GM12878 (cell line): ENCODE data around the gene EHBP1L1. TPM values are rescaled to one million over a fixed set of nuclear protein-coding genes. Genes with fewer than 3 reads are reported as not detected.

Experiments
- HDAC2 ChIP-seq: fragments of 200-600 bp; sonication (generic); IDR thresholded peaks from 2 replicates; pipeline ENCODE4 v1.6.1; 2017
- KAT2A ChIP-seq: conservative IDR thresholded peaks from 2 replicates; pipeline ENCODE4 v1.6.1; 2011; ENCODE audit warnings: low read depth, low read length; ENCODE audit not compliant: control insufficient read depth
- MTA3 ChIP-seq: IDR thresholded peaks from 2 replicates; pipeline ENCODE4 v1.6.1; 2012; ENCODE audit warnings: low read length, inconsistent platforms, borderline replicate concordance
- MXI1 ChIP-seq: fragments of 150-350 bp; IDR thresholded peaks from 2 replicates; pipeline ENCODE4 v1.6.1; 2011; ENCODE audit warnings: low read depth, mild to moderate bottlenecking, inconsistent platforms, low read length, improper control_type of control experiment
- PML ChIP-seq: IDR thresholded peaks from 2 replicates; pipeline ENCODE4 v1.6.1; 2012; ENCODE audit warnings: low read length, inconsistent platforms
- RBBP5 ChIP-seq: fragments of 200-600 bp; sonication (generic); conservative IDR thresholded peaks from 2 replicates; pipeline ENCODE4 v1.6.1; 2016
- SMAD1 ChIP-seq: fragments of 450-650 bp; IDR thresholded peaks from 2 replicates; pipeline ENCODE4 v1.6.1; 2018; ENCODE audit warnings: mild to moderate bottlenecking, low read depth; ENCODE audit not compliant: partially characterized antibody
- polyA plus RNA-seq, 11 experiments: library from polyadenylated mRNA; depleted of rRNA in 4 of 11; unstranded in 6 of 11; stranded (reverse) in 5 of 11; fragments of >200 nt; fragmentation: Nextera tagmentation in 4 of 11; fragmentation: Illumina TruSeq in 1 of 11; extraction: Ambion mirVana in 4 of 11; extraction: Trizol in 1 of 11; gene quantifications; 1 replicate in 1 of 11; 2 replicates in 10 of 11; pipeline versions ENCODE4 v1.2.1 to v1.2.3, GENCODE V29; 2011 to 2016; ENCODE audit warnings: inconsistent platforms in 2 of 11, missing spikeins in 2 of 11, low read depth in 1 of 11
- total RNA-seq, 4 experiments: library from RNA; depleted of rRNA in 3 of 4; stranded (reverse); fragments of >200 nt in 3 of 4; fragmentation: Illumina TruSeq in 1 of 4; extraction: Trizol in 1 of 4; gene quantifications; 2 replicates each; pipeline versions ENCODE4 v1.2.1 to v1.2.3, GENCODE V29; 2013 to 2021
- TF ChIP-seq, protein P1 (sequence below): IDR thresholded peaks from 2 replicates; pipeline ENCODE4 v1.6.1; 2012; ENCODE audit warnings: mild to moderate bottlenecking, low read depth, low read length

EHBP1L1 gene
- total and polyA plus RNA-seq, 10 of the 15 experiments (the other 5 are each of a cell fraction or from before 2014, with no cell fraction given): 0.06 to 99.4 (median 32.7) TPM

DNA sequence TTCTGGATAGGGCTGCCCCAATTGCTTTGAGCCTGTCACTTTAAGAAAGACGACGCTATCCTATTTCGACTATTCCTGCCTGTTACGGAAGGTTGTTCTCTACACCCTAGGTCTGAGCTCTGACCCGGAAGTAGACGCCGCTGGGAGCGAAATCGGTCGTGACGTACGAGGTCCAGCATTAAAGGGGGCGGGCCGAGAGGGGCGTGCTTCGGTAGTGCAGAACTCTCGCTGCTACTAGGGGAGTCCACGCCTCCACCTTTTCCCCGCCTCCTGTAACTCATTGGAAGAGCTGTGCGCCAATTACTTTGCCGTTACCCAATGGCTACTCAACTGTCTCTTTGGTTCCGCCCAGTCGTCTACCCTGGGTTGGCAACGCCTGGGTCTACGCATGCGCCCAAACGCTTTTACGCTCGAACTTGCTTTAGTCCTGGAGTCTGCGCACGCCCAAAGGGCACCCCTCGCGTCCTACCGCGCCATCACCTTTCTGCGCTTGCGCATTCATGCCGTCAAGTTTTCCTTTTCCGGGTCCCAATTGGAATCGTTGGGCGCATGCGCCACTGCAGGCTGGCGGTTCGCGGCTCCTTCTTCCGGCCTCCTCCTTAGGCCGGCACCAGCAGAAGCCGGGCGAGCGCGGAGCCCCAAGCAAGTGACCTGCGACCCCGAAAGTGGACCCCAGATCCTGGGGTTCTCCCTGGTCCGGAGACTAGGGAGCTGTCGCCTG lies 39.5 kb downstream of the EHBP1L1 start, which contains the start of gene PCNX3 (continued):
- TF ChIP-seq MTA3 (no peak), HDAC2 (no peak), SMAD1 (no peak), MXI1 (peak; percentile 93), PML (no peak), RBBP5 (no peak), KAT2A (no peak)
- TF ChIP-seq, protein P1, sequence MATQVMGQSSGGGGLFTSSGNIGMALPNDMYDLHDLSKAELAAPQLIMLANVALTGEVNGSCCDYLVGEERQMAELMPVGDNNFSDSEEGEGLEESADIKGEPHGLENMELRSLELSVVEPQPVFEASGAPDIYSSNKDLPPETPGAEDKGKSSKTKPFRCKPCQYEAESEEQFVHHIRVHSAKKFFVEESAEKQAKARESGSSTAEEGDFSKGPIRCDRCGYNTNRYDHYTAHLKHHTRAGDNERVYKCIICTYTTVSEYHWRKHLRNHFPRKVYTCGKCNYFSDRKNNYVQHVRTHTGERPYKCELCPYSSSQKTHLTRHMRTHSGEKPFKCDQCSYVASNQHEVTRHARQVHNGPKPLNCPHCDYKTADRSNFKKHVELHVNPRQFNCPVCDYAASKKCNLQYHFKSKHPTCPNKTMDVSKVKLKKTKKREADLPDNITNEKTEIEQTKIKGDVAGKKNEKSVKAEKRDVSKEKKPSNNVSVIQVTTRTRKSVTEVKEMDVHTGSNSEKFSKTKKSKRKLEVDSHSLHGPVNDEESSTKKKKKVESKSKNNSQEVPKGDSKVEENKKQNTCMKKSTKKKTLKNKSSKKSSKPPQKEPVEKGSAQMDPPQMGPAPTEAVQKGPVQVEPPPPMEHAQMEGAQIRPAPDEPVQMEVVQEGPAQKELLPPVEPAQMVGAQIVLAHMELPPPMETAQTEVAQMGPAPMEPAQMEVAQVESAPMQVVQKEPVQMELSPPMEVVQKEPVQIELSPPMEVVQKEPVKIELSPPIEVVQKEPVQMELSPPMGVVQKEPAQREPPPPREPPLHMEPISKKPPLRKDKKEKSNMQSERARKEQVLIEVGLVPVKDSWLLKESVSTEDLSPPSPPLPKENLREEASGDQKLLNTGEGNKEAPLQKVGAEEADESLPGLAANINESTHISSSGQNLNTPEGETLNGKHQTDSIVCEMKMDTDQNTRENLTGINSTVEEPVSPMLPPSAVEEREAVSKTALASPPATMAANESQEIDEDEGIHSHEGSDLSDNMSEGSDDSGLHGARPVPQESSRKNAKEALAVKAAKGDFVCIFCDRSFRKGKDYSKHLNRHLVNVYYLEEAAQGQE: no peak
